Inferior parietal cortex (tissue), 1 donor: ENCODE measurements around the gene ALKBH7.
"Not testable (repeated sequence)": the region's sequence is repeated elsewhere in the genome, so short reads cannot be mapped to it uniquely, and the experiment has no call there.

Experiments used
- DNase-seq: peaks from one replicate; pipeline ENCODE4 v3.0.0-alpha.2; 2016; ENCODE audit errors: extremely low spot score

The ALKBH7 gene

GRCh38 chr19:6400062-6400944, 27.7 kb downstream of the ALKBH7 start:
- not testable (repeated sequence) for DNase-seq

- no peak for DNase-seq
Measured at GRCh38 chr19:6402058-6402457, 29.5 kb downstream of the ALKBH7 start.

- DNase-seq = peak; percentile 81
Measured at GRCh38 chr19:6402837-6403608, 30.4 kb downstream of the ALKBH7 start.

GRCh38 chr19:6406401-6406800, 33.8 kb downstream of the ALKBH7 start:
- no peak for DNase-seq

GRCh38 chr19:6409346-6409745, 36.8 kb downstream of the ALKBH7 start:
- no peak for DNase-seq

GRCh38 chr19:6412061-6412446, 39.5 kb downstream of the ALKBH7 start:
- DNase-seq = no peak

- no peak for DNase-seq
Measured at GRCh38 chr19:6412447-6413091, 40.0 kb downstream of the ALKBH7 start.

- no peak for DNase-seq
Measured at GRCh38 chr19:6413291-6413690, 40.7 kb downstream of the ALKBH7 start.

- DNase-seq = no peak
Measured at GRCh38 chr19:6413721-6414643, 41.4 kb downstream of the ALKBH7 start.

- no peak for DNase-seq
Measured at GRCh38 chr19:6414793-6415590, 42.4 kb downstream of the ALKBH7 start.

GRCh38 chr19:6415591-6416190, 43.1 kb downstream of the ALKBH7 start:
- DNase-seq = no peak

GRCh38 chr19:6416658-6417405, 44.2 kb downstream of the ALKBH7 start:
- no peak for DNase-seq

- DNase-seq = no peak
Measured at GRCh38 chr19:6417713-6418561, 45.3 kb downstream of the ALKBH7 start.

- DNase-seq = no peak
Measured at GRCh38 chr19:6418562-6418932, 46.0 kb downstream of the ALKBH7 start.

GRCh38 chr19:6421075-6422014, 48.8 kb downstream of the ALKBH7 start:
- DNase-seq = no peak

- no peak for DNase-seq
Measured at GRCh38 chr19:6423499-6424194, 51.1 kb downstream of the ALKBH7 start.
